ENCODE data around the gene DYRK2. TPM values are rescaled to one million over a fixed set of nuclear protein-coding genes. Genes with fewer than 3 reads are reported as not detected.
A peak's percentile ranks its signal among the peaks of the same experiment; 100 is the strongest.

The DYRK2 gene
- 4.4 and 4.6 TPM in 2 replicates for total RNA-seq

DNA sequence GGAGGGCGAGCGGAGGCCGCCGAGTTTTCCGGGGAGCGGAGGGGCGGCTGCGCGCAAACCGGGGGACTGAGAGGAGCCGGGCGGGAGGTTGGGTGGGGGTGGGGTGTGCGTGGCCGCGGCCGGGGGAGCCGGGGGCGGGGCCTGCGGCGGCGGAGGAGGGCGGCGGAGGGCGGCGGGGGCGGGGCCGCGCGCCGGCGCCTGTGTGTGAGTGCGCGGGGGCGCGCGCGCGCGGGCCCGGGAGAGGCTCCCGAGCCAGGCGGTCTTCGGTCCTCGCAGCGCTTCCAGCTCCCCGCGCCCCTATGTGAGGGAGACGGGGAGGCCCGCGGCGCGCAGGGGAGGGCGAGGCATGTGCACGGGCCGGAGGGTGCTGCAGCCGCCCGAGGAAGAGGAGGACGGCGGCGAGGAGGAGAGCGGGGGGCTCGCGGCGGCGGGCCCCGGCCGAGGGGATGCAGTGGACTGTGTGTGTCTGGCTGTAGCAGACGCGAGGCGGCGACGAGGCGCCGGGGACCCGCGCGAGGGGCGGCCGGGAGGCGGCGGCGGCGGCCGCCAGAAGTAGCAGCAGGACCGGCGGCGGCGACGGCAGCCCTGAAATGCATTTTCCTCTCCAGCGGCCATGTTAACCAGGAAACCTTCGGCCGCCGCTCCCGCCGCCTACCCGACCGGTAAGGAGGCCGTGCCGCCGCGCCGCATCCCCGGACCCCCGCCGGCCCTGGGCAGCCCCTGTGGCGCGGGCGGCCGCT is at the start of gene DYRK2:
DYRK2 (plus strand) TSS at position 225 of the 740 bp plus-strand sequence; CDS start at position 614, 389 bp downstream.
- DNase-seq (ENCODE audit: low read depth in 2 of 2): peak; percentile 84 to 85

DNA sequence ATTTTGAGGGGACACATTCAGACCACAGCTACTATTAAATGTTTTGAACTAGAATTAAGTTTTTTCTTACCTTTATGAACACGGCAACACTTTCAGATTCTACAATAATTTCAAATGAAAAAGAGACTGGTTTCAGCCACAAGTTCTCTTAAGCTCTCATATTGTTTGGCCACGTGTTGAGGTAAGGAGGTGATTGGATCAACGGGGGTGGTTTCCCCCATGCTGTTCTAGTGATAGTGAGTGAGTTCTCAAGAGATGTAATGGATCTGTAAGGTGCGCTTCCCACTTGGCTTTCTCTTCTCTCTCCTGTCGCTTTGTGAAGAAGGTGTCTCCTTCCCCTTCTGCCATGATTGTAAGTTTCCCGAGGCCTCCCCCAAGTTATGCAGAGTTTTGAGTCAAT is 48.9 kb upstream of the DYRK2 start:
- no peak for DNase-seq (ENCODE audit: low read depth in 2 of 2)

- DNase-seq (ENCODE audit: low read depth in 2 of 2): no peak
Measured at GRCh38 chr12:67601126-67601525, 47.4 kb upstream of the DYRK2 start.

GRCh38 chr12:67609226-67609870 is 39.2 kb upstream of the DYRK2 start:
- no peak for DNase-seq (ENCODE audit: low read depth in 2 of 2)

DNA sequence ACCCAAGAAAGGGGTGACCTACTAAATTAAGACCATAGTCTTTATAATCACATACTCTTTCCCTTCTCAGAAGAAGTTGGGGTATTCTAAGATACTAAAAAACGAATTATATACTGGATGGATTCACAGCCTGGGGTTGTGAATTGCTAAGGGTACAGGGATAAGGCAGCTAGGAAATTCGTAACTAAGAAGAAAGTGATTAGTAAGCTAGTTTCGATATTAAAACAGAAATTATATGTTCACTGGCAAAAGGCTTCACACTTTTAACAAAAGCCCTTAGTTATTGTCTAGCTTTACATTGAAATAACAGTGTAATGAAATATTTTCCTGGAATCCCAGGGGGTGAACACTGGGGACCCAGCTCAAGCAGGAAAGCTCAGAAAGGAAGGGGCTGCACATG is 35.5 kb upstream of the DYRK2 start:
- DNase-seq (ENCODE audit: low read depth in 2 of 2): no peak

DNA sequence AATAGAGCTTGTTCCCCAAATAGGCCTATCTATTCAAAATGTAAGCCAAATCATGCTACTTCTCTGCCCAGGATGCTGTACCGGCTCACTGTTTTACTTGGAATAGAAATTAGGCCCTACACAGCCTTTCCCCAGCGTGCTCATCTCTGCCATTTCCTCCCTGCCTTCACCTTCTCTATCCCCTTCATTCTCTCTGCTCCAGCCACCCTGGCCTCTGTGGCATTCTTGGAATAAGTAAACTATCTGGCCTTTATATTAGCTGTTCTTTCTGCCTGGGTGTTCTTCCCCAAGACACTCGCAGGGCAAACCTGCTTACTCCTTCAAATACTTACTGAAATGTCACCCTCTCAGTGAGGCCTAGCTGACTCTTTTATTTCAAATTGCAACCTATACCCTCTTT is 30.9 kb upstream of the DYRK2 start:
- no peak for DNase-seq (ENCODE audit: low read depth in 2 of 2)

GRCh38 chr12:67618303-67618702 is 30.2 kb upstream of the DYRK2 start:
- DNase-seq (ENCODE audit: low read depth in 2 of 2): no peak

DNA sequence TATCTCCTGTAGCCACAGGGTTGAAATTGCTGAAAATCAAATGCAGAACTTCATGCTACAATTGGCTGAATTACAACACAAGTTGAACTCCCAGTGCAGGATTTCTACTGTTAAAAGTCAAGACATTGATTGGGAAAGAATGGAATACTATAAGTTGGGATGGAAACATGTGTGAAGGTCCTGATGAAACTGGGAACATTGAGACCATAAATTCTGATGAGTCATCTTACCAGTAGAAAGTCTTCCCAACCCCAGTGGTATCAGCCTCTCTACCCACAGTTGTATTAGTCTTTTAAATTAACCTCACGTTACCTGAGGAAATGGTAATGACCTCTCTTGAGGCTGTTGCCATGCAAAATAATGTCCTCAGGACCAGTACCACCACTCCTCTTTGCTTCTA is 27.4 kb upstream of the DYRK2 start:
- DNase-seq (ENCODE audit: low read depth in 2 of 2): no peak

DNA sequence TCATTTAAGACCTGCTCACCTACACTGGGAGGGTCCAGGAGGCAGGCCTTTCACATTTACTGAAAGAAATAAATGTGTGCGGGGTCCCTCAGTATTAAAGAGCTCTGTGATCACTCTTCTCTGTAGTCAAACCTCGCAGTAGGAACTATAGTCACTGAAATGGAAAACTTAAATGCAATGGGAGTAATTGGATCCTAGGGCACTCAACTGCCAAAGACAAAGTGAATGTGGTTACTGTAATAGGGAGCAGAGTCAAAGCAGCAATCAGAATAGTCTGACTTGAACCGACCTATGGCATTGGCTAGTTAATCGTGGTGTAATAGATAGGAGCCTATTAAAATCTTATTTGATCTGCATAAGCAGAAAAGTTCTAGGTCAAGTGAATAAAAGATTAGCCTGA is 26.6 kb upstream of the DYRK2 start:
- no peak for DNase-seq (ENCODE audit: low read depth in 2 of 2)

- no peak for DNase-seq (ENCODE audit: low read depth in 2 of 2)
Measured at GRCh38 chr12:67623259-67623658, 25.3 kb upstream of the DYRK2 start.

DNA sequence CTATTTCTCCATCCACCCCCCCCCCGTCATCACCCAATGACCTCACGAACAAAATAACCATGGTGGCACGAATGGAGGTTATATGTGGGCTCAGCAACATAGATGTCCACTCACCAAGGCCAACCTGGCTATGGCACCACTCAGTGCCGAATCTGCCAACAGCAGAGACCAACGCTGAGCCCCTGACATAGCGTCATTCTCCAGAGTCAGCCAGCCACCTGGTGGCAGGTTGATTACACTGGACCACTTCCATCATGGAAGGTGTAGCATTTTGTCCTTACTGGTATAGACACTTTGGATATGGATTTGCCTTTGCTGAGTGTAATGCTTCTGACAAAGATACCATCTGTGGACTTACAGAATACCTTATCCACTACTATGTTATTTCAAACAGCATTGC is 24.2 kb upstream of the DYRK2 start:
- DNase-seq (ENCODE audit: low read depth in 2 of 2): no peak

GRCh38 chr12:67625004-67625403 is 23.5 kb upstream of the DYRK2 start:
- no peak for DNase-seq (ENCODE audit: low read depth in 2 of 2)

DNA sequence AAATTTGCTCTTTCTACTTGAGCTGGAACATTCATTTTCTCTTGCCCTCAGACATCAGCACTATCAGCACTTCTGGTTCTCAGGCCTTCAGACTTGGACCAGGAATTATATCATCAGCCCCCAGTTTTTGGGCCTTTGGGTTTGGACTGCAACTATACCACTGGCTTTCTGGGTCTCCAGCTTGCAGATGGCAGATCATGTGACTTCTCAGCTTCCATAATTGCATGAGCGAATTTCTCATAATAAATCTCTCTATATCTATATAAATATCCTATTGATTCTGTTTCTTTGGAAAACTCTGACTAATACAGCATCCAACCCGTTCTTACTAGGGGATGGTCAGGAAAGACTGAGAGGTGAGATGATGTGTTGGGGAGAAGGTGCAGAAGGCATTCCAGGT is 22.4 kb upstream of the DYRK2 start:
- DNase-seq (ENCODE audit: low read depth in 2 of 2): no peak

- peak; percentile 62 to 80 for DNase-seq (ENCODE audit: low read depth in 2 of 2)
Measured at GRCh38 chr12:67630373-67631088, 18.0 kb upstream of the DYRK2 start.

- DNase-seq (ENCODE audit: low read depth in 2 of 2): no peak
Measured at GRCh38 chr12:67632005-67632404, 16.5 kb upstream of the DYRK2 start.

GRCh38 chr12:67633024-67633610 is 15.4 kb upstream of the DYRK2 start:
- no peak for DNase-seq (ENCODE audit: low read depth in 2 of 2)

DNA sequence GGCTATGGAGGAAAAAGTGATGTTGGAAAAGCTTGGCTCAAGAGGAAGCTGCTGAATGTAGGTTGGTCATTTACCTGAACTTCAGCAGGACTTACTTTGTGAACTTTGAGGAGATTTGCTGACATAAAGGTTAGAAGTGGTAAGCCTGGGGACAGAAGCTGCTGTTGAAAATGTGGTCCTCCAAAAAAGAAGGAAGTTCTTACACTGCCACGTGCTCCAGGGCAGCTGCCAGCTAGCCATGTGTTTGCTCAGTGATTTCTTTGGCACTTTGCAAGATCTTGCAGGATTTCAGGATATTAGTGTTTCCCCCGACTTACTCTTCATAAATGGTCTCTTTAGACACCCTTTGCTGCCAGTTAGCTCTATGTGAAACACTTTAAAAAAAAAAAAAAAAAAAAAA is 14.8 kb upstream of the DYRK2 start:
- no peak for DNase-seq (ENCODE audit: low read depth in 2 of 2)

- no peak for DNase-seq (ENCODE audit: low read depth in 2 of 2)
Measured at GRCh38 chr12:67634303-67634761, 14.2 kb upstream of the DYRK2 start.

DNA sequence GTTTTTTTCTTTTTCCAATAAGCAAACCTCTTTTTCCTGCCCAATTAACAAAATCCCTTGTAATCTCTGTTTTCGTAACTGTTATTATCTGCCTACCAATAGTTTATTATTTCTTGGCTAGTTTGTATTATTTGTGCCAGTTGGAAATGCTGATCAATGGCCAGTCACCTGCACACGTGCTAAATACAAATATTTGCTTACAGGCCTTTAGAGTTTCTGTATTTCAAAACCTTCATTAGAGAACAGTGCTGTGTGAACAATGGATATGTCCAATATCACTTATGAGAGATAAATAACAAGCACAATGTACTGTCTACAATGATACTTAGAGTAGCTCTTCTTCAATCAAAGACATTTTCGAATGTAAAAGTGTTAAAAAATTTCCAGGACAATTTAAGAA is 10.8 kb upstream of the DYRK2 start:
- DNase-seq (ENCODE audit: low read depth in 2 of 2): no peak

DNA sequence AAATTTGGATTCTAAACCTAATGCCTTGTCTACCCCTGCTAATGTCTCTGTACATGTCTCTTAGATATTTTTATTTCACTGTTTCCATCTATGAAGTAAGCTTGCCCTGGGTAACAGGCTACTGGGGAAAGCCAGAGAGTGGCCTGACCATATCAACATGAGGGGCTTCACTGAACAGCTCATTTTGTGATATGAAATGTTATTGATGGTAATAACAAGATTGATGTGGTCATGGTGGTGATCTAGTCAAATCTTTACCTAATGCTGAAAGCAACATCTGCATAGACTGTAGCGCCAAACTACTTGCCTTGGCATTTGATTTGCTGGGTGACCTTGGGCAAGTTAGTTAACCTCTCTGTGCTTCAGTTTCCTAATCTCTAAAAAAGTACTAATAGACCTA is 9.9 kb upstream of the DYRK2 start:
- no peak for DNase-seq (ENCODE audit: low read depth in 2 of 2)

- no peak for DNase-seq (ENCODE audit: low read depth in 2 of 2)
Measured at GRCh38 chr12:67640863-67641262, 7.7 kb upstream of the DYRK2 start.

DNA sequence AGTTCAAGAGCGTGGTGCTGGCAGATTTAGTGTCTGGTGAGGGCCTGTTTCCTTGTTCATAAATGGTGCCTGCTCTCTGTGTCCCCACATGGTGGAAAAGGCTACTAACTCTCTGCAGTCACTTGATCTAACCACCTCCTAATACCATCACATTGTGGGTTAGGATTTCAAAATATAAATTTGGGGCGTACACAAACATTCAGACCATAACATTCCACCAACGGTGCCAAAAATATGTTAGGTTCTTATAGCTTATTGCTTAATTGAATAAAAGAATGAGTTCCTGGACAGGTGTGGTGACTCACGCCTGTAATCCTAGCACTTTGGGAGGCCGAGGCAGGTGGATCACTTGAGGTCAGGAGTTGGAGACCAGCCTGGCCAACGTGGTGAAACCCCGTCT is 3.4 kb upstream of the DYRK2 start:
- no peak for DNase-seq (ENCODE audit: low read depth in 2 of 2)
